ENCODE measurements around the gene RAET1L. TPM values are rescaled to one million over a fixed set of nuclear protein-coding genes. Genes with fewer than 3 reads are reported as not detected.
A peak's percentile ranks its signal among the peaks of the same experiment; 100 is the strongest.
"Not testable (repeated sequence)": the region's sequence is repeated elsewhere in the genome, so short reads cannot be mapped to it uniquely, and the experiment has no call there.

The RAET1L gene
- total RNA-seq, 1 donor from 2014 or later: not detected

GRCh38 chr6:150016324-150017185, 8.8 kb downstream of the RAET1L start:
- H3K36me3 Mint-ChIP-seq (ENCODE audit: low read depth): no peaks in the 10 kb centered on the region
- TF ChIP-seq CTCF (IDR thresholded peaks at IDR 0.05): no peak
- ATAC-seq (ENCODE audit: low read depth): peak; percentile 85
- H3K27ac Mint-ChIP-seq: no peak overlapping the region
- H3K4me1 Mint-ChIP-seq: peaks cover 16% of the 10 kb centered on the region
- ChIA-PET CTCF (interaction anchor here (0.7 to 2.6 kb wide), 23 partner anchors 9 to 379 kb away, joined by 3 to 27 read pairs (median 5); partner anchors contain the start of genes RAET1L and ULBP1), POLR2A (no interaction called here)
- H3K9me3 Mint-ChIP-seq: no peaks in the 10 kb centered on the region
- no peak overlapping the region for H3K4me3 Mint-ChIP-seq
- intact Hi-C loops (cut with micrococcal nuclease): loop anchor here (1.0 to 5.0 kb wide), 7 partner anchors 9 to 796 kb away; partner anchors contain the start of gene PPIL4
- H3K27me3 Mint-ChIP-seq: peaks cover 62% of the 10 kb centered on the region
- DNase-seq: peak; percentile 36

- peaks cover 64% of the 10 kb centered on the region for H3K27me3 Mint-ChIP-seq
- peak; percentile 40 for ATAC-seq (ENCODE audit: low read depth)
- peaks cover 16% of the 10 kb centered on the region for H3K4me1 Mint-ChIP-seq
- H3K9me3 Mint-ChIP-seq; H3K36me3 Mint-ChIP-seq (ENCODE audit: low read depth); DNase-seq; H3K27ac Mint-ChIP-seq; CTCF ChIA-PET; H3K4me3 Mint-ChIP-seq: not testable (repeated sequence)
- intact Hi-C loops (cut with micrococcal nuclease): loop anchor here (5.0 kb wide), 3 partner anchors 293 to 797 kb away; partner anchors contain the start of gene PPIL4
- POLR2A ChIA-PET: interaction anchor here (0.6 kb wide), 1 partner anchor 80 kb away, joined by 4 read pairs; no protein-coding TSS in a partner anchor
Measured at GRCh38 chr6:150015281-150016001, 9.9 kb downstream of the RAET1L start.

GRCh38 chr6:150014623-150015280, 10.6 kb downstream of the RAET1L start:
- peaks cover 67% of the 10 kb centered on the region for H3K27me3 Mint-ChIP-seq
- DNase-seq; ATAC-seq (ENCODE audit: low read depth); POLR2A ChIA-PET; H3K9me3 Mint-ChIP-seq; H3K27ac Mint-ChIP-seq; H3K36me3 Mint-ChIP-seq (ENCODE audit: low read depth); CTCF ChIA-PET: not testable (repeated sequence)
- H3K4me1 Mint-ChIP-seq: peaks cover 16% of the 10 kb centered on the region
- intact Hi-C loops (cut with micrococcal nuclease): loop anchor here (5.0 kb wide), 3 partner anchors 292 to 798 kb away; partner anchors contain the start of gene PPIL4
- H3K4me3 Mint-ChIP-seq: peak overlapping the region; percentile 28

GRCh38 chr6:150013785-150014622, 11.3 kb downstream of the RAET1L start:
- Mint-ChIP-seq H3K4me1 (peaks cover 16% of the 10 kb centered on the region), H3K27me3 (peaks cover 66% of the 10 kb centered on the region), H3K4me3 (peak overlapping the region; percentile 59)
- H3K9me3 Mint-ChIP-seq; DNase-seq; CTCF ChIA-PET; intact Hi-C loops (cut with micrococcal nuclease); POLR2A ChIA-PET; H3K36me3 Mint-ChIP-seq (ENCODE audit: low read depth); H3K27ac Mint-ChIP-seq; ATAC-seq (ENCODE audit: low read depth): not testable (repeated sequence)

- Mint-ChIP-seq H3K27me3 (peaks cover 70% of the 10 kb centered on the region), H3K4me1 (peaks cover 19% of the 10 kb centered on the region)
- H3K27ac Mint-ChIP-seq; H3K36me3 Mint-ChIP-seq (ENCODE audit: low read depth); POLR2A ChIA-PET; H3K9me3 Mint-ChIP-seq; ATAC-seq (ENCODE audit: low read depth); CTCF ChIA-PET; DNase-seq; H3K4me3 Mint-ChIP-seq; intact Hi-C loops (cut with micrococcal nuclease): not testable (repeated sequence)
Measured at GRCh38 chr6:150012846-150013784, 12.2 kb downstream of the RAET1L start.

GRCh38 chr6:150008588-150008987, 16.7 kb downstream of the RAET1L start:
- Mint-ChIP-seq H3K27me3 (peaks cover 32% of the 10 kb centered on the region), H3K4me3 (no peak overlapping the region), H3K27ac (no peak overlapping the region), H3K9me3 (no peaks in the 10 kb centered on the region), H3K4me1 (peaks cover 22% of the 10 kb centered on the region), H3K36me3 (ENCODE audit: low read depth) (no peaks in the 10 kb centered on the region)
- intact Hi-C loops (cut with micrococcal nuclease): loop anchor here (5.0 to 10.0 kb wide), 4 partner anchors 144 to 626 kb away; partner anchors contain the start of genes GINM1, LATS1 and LRP11
- POLR2A ChIA-PET: interaction anchor here (1.2 kb wide), 1 partner anchor 291 kb away, joined by 3 read pairs; the partner anchor contains the start of gene LATS1
- DNase-seq (no peak), ATAC-seq (ENCODE audit: low read depth) (no peak)
- CTCF ChIA-PET: no interaction called here
- no peak for TF ChIP-seq CTCF (IDR thresholded peaks at IDR 0.05)
